ENCODE data around the gene KLHL12. TPM values are rescaled to one million over a fixed set of nuclear protein-coding genes. Genes with fewer than 3 reads are reported as not detected.

The KLHL12 gene
- total RNA-seq, 4 donors from 2014 or later: 15.3 to 23.4 (median 20.8) TPM

GRCh38 chr1:202957733-202958543 lies 30.9 kb upstream of the KLHL12 start, which contains the start of gene ADIPOR1:
Gene ADIPOR1, minus strand, starts transcription at chr1:202958312. Its CDS starts 7,242 bp downstream, at chr1:202951070.
- WGBS, 2 donors: 0% methylated on average over 47 to 53 of the region's 86 CpGs
- peak within 1 kb of the TSS; percentile 95 to 98 (median 96) for H3K27ac ChIP-seq
- peak within 1 kb of the TSS; percentile 63 to 97 (median 88) for H3K4me3 ChIP-seq
- H3K36me3 ChIP-seq: peaks cover 0 to 27% (median 0%) of the 10 kb centered on the region in 3 donors
- TF ChIP-seq EP300 (IDR thresholded peaks at IDR 0.05) (peak; percentile 56 to 82), CTCF (IDR thresholded peaks at IDR 0.05) (peak in 4 of 5 experiments; percentile 17 to 62 (median 38)), POLR2A (IDR thresholded peaks at IDR 0.05) (peak; percentile 96 to 97)
- peaks cover 0 to 54% (median 22%) of the 10 kb centered on the region in 4 donors for H3K4me1 ChIP-seq
- DNase-seq (ENCODE audit: low spot score in 2 of 2): peak; percentile 83 to 85
- no peaks in the 10 kb centered on the region for H3K27me3 ChIP-seq
- H3K9me3 ChIP-seq: no peaks in the 10 kb centered on the region

GRCh38 chr1:202956969-202957368 lies 29.9 kb upstream of the KLHL12 start:
- peaks cover 0 to 64% (median 22%) of the 10 kb centered on the region in 4 donors for H3K4me1 ChIP-seq
- H3K27me3 ChIP-seq: no peaks in the 10 kb centered on the region
- H3K27ac ChIP-seq: peak overlapping the region in 2 of 4 donors; percentile 95 to 96
- H3K4me3 ChIP-seq: peak overlapping the region; percentile 63 to 97 (median 88)
- DNase-seq (ENCODE audit: low spot score in 2 of 2): no peak
- H3K9me3 ChIP-seq: no peaks in the 10 kb centered on the region
- 57 to 68% methylated on average over 6 of the region's 6 CpGs for WGBS, 2 donors
- peaks cover 0 to 17% (median 0%) of the 10 kb centered on the region in 3 donors for H3K36me3 ChIP-seq
- TF ChIP-seq POLR2A (IDR thresholded peaks at IDR 0.05): no peak
- no peak for TF ChIP-seq EP300 (IDR thresholded peaks at IDR 0.05)
- no peak for TF ChIP-seq CTCF (IDR thresholded peaks at IDR 0.05)

GRCh38 chr1:202954057-202954745 lies 27.2 kb upstream of the KLHL12 start:
- no peaks in the 10 kb centered on the region for H3K9me3 ChIP-seq
- H3K4me3 ChIP-seq: no peak overlapping the region
- DNase-seq (ENCODE audit: low spot score in 2 of 2): no peak
- peaks cover 0 to 71% (median 22%) of the 10 kb centered on the region in 4 donors for H3K4me1 ChIP-seq
- H3K27me3 ChIP-seq: no peaks in the 10 kb centered on the region
- peaks cover 0 to 21% (median 2%) of the 10 kb centered on the region in 3 donors for H3K36me3 ChIP-seq
- 59 to 70% methylated on average over 6 of the region's 6 CpGs for WGBS, 2 donors
- H3K27ac ChIP-seq: peak overlapping the region in 1 of 4 donors; percentile 43
- no peak for TF ChIP-seq POLR2A (IDR thresholded peaks at IDR 0.05)
- no peak for TF ChIP-seq EP300 (IDR thresholded peaks at IDR 0.05)
- TF ChIP-seq CTCF (IDR thresholded peaks at IDR 0.05): no peak

- peak overlapping the region in 2 of 4 donors; percentile 43 to 72 for H3K27ac ChIP-seq
- DNase-seq (ENCODE audit: low spot score in 2 of 2): no peak
- no peaks in the 10 kb centered on the region for H3K27me3 ChIP-seq
- peaks cover 0 to 63% (median 17%) of the 10 kb centered on the region in 4 donors for H3K4me1 ChIP-seq
- no peaks in the 10 kb centered on the region for H3K9me3 ChIP-seq
- TF ChIP-seq CTCF (IDR thresholded peaks at IDR 0.05): no peak
- no peak for TF ChIP-seq EP300 (IDR thresholded peaks at IDR 0.05)
- TF ChIP-seq POLR2A (IDR thresholded peaks at IDR 0.05): no peak
- H3K36me3 ChIP-seq: peaks cover 0 to 30% (median 2%) of the 10 kb centered on the region in 3 donors
- no peak overlapping the region for H3K4me3 ChIP-seq
These were observed 26.4 kb upstream of the KLHL12 start for GRCh38 chr1:202953392-202953791.

All from tibial nerve (tissue), 4 donors.